SK-N-SH treated with all-trans-retinoic acid at 6 μM for 48 hours (cell line): ENCODE measurements around the gene VPS33A.
"Not testable (repeated sequence)": the region's sequence is repeated elsewhere in the genome, so short reads cannot be mapped to it uniquely, and the experiment has no call there.

Experiments
- ATAC-seq: fragments of 200-7000 bp; cut with Tn5 transposase; 3 replicates; pipeline ENCODE4 v1.9.1; 2020; ENCODE audit warnings: mild to moderate bottlenecking, moderate library complexity
- ARNTL ChIP-seq: fragments of 450-650 bp; formaldehyde crosslinking; IDR thresholded peaks from 2 replicates; pipeline ENCODE4 v1.5.0; 2020; ENCODE audit warnings: low read depth, mild to moderate bottlenecking, moderate library complexity, borderline replicate concordance
- BACH2 ChIP-seq: fragments of 250-450 bp; sonication (Bioruptor Pico); IDR thresholded peaks from 2 replicates; pipeline ENCODE4 v1.9.0; 2021; ENCODE audit warnings: mild to moderate bottlenecking, borderline replicate concordance
- GLIS3 ChIP-seq: fragments of 250-450 bp; sonication (Bioruptor Pico); IDR thresholded peaks from 2 replicates; pipeline ENCODE4 v1.5.0; 2020; ENCODE audit warnings: mild to moderate bottlenecking, moderate library complexity
- ISL1 ChIP-seq: fragments of 250-450 bp; sonication (Bioruptor Pico); IDR thresholded peaks from 2 replicates; pipeline ENCODE4 v2.1.2; 2022; ENCODE audit warnings: mild to moderate bottlenecking, moderate library complexity
- OSR1 ChIP-seq: fragments of 250-450 bp; sonication (Bioruptor Pico); IDR thresholded peaks from 2 replicates; pipeline ENCODE4 v1.8.0; 2022; ENCODE audit warnings: moderate library complexity, mild to moderate bottlenecking, inconsistent platforms
- PPARA ChIP-seq: fragments of 250-450 bp; sonication (Bioruptor Pico); IDR thresholded peaks from 2 replicates; pipeline ENCODE4 v1.5.0; 2020; ENCODE audit warnings: mild to moderate bottlenecking, borderline replicate concordance
- RARB ChIP-seq: fragments of 250-450 bp; sonication (Bioruptor Pico); IDR thresholded peaks from 2 replicates; pipeline ENCODE4 v1.8.0; 2021; ENCODE audit warnings: mild to moderate bottlenecking, moderate library complexity
- TCF4 ChIP-seq: fragments of 250-450 bp; sonication (Bioruptor Pico); IDR thresholded peaks from 2 replicates; pipeline ENCODE4 v1.8.0; 2021; ENCODE audit warnings: mild to moderate bottlenecking, moderate library complexity, borderline replicate concordance
- TOX ChIP-seq: fragments of 250-450 bp; sonication (Bioruptor Pico); IDR thresholded peaks from 2 replicates; pipeline ENCODE4 v1.8.0; 2021; ENCODE audit warnings: mild to moderate bottlenecking, moderate library complexity, borderline replicate concordance
- ZC3H10 ChIP-seq: fragments of 250-450 bp; sonication (Bioruptor Pico); IDR thresholded peaks from 2 replicates; pipeline ENCODE4 v1.5.1; 2021; ENCODE audit warnings: mild to moderate bottlenecking, moderate library complexity
- ZFP3 ChIP-seq: fragments of 250-450 bp; sonication (Bioruptor Pico); IDR thresholded peaks from 2 replicates; pipeline ENCODE4 v1.5.0; 2020; ENCODE audit warnings: mild to moderate bottlenecking, moderate library complexity
- ZFP30 ChIP-seq: fragments of 450-650 bp; formaldehyde crosslinking; IDR thresholded peaks from 2 replicates; pipeline ENCODE4 v1.5.0; 2022; ENCODE audit warnings: mild to moderate bottlenecking, moderate library complexity
- ZNF565 ChIP-seq: fragments of 450-650 bp; formaldehyde crosslinking; conservative IDR thresholded peaks from 2 replicates; pipeline ENCODE4 v1.5.0; 2020; ENCODE audit warnings: low read depth, mild to moderate bottlenecking, moderate library complexity
- TF ChIP-seq, protein P1 (sequence below): fragments of 250-450 bp; sonication (Bioruptor Pico); IDR thresholded peaks from 2 replicates; pipeline ENCODE4 v1.8.0; 2020; ENCODE audit warnings: mild to moderate bottlenecking, moderate library complexity, borderline replicate concordance
- TF ChIP-seq, protein P2 (sequence below): fragments of 250-450 bp; sonication (Bioruptor Pico); IDR thresholded peaks from 2 replicates; pipeline ENCODE4 v1.8.0; 2021; ENCODE audit warnings: low read depth, mild to moderate bottlenecking, moderate library complexity, borderline replicate concordance
- TF ChIP-seq, protein P3 (sequence below): fragments of 250-450 bp; sonication (Bioruptor Pico); IDR thresholded peaks from 2 replicates; pipeline ENCODE4 v1.5.0; 2020; ENCODE audit warnings: mild to moderate bottlenecking, moderate library complexity

VPS33A gene

DNA sequence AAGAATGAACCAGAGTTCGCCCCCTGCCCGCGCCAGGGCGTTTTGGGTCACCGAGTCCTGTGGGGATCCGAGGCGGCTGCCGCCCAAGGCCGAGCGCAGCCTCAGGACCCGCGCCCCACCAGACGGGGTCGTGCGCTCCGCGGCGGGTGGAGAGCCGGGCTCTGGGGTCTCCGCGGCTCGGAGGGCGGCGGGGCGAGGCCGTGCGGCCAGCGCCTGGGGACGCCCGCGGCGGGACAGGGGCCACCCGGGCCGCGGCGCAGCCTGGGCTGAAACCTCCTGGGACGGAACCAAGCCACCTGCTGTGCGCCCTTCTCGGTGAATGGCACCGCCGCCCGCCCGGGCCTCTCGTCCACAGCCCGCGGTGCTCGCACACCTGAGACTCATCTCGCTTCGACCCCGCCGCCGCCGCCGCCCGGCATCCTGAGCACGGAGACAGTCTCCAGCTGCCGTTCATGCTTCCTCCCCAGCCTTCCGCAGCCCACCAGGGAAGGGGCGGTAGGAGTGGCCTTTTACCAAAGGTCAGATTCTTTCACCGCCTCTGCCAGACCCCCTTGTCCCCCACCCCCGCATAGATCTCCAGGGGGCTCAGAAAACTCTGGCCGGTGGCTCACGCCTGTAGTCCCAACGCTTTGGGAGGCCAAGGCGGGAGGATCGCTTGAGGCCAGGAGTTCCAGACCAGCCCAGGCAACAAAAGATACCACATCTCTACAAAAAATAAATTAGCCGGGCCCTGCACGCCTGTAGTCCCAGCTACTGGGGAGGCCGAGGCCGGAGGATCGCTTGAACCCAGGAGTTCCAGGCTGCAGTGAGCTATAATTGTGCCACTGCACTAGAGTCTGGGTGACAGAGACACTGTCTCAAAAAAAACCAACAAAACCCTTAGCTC lies 61.9 kb downstream of the VPS33A start:
- no peak for ATAC-seq
- no peak for TF ChIP-seq OSR1
- TF ChIP-seq PPARA (CRISPR knock-in tag) = no peak
- TF ChIP-seq TOX = no peak
- TF ChIP-seq GLIS3 = no peak
- no peak for TF ChIP-seq ZC3H10 (CRISPR knock-in tag)

DNA sequence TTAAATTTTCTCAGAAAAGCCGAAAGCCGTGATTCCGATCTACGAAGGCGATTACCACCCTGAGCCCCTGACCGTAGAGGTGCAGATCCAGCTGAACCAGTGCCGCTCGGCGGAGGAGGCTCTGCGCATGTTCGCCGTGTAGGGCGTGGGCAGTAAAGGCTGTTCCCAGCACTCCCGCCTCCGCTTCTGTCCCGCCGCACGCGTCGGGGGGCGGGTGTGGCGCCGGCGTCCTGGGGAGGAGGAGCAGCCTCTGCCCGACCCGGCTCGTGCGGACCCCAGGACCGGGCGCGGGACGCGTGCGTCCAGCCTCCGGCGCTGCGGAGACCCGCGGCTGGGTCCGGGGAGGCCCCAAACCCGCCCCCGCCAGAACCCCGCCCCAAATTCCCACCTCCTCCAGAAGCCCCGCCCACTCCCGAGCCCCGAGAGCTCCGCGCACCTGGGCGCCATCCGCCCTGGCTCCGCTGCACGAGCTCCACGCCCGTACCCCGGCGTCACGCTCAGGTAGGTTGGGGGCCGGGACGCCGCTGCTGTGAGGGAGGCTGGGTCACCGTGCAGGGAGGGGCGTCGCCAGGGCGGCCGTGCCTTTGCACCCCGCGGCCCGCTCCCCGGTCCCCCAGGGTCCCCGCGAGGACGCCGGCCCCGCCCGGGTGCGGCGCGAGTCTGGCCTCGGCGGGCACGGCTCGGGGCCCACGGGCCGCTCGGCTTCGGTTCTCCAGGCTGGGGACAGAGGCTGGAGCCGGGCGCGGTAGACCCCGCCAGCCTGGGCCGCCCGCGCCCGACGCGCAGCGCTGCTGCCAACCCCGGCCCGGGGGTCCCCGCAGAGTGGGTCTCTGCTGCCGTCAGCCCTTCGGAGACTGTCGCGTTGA lies 62.8 kb downstream of the VPS33A start, which contains the start of gene B3GNT4:
Gene B3GNT4, plus strand, starts transcription at position 409 of the 866 bp plus-strand sequence. CDS start 910 bp downstream, outside the sequence.
- peak; percentile 82 for ATAC-seq
- no peak for TF ChIP-seq ZFP30 (CRISPR knock-in tag)
- no peak for TF ChIP-seq PPARA (CRISPR knock-in tag)
- no peak for TF ChIP-seq RARB (CRISPR knock-in tag)
- no peak for TF ChIP-seq OSR1
- TF ChIP-seq TCF4 (CRISPR knock-in tag) = no peak
- TF ChIP-seq, protein P1, sequence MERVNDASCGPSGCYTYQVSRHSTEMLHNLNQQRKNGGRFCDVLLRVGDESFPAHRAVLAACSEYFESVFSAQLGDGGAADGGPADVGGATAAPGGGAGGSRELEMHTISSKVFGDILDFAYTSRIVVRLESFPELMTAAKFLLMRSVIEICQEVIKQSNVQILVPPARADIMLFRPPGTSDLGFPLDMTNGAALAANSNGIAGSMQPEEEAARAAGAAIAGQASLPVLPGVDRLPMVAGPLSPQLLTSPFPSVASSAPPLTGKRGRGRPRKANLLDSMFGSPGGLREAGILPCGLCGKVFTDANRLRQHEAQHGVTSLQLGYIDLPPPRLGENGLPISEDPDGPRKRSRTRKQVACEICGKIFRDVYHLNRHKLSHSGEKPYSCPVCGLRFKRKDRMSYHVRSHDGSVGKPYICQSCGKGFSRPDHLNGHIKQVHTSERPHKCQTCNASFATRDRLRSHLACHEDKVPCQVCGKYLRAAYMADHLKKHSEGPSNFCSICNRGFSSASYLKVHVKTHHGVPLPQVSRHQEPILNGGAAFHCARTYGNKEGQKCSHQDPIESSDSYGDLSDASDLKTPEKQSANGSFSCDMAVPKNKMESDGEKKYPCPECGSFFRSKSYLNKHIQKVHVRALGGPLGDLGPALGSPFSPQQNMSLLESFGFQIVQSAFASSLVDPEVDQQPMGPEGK = no peak

DNA sequence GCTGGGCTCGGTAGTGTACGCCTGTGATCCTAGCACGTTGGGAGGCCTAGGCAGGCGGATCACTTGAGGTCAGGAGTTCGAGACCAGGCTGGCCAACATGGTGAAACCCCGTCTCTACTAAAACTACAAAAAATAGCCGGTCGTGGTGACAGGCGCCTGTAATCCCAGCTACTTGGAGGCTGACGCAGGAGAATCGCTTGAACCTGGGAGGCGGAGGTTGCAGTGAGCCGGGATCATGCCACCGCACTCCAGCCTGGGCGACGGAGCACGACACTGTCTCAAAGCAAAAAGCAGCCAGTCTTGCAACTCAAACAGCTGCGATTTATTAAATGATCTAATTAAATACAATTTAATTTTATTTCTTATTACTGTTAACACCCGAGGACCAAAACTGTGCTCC lies 63.5 kb downstream of the VPS33A start:
- not testable (repeated sequence) for ATAC-seq

DNA sequence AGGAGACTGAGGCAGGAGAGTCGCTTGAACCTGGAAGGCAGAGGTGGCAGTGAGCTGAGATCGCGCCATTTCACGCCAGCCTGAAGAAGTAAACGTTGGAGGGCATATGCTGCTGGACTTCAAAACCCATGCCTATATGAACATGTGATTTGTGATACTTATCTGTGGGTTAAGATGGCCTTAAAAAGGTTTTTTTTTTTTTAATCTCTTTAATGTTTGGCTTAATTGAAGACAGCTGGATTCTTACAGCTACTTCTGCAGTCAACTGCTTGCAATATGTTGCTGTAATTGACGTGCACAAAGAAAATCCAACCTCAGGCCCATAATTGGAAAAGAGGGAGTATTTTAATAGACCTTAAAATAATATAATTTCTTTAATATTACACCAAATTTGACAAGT lies 64.3 kb downstream of the VPS33A start:
- ATAC-seq = no peak
- TF ChIP-seq, protein P2, sequence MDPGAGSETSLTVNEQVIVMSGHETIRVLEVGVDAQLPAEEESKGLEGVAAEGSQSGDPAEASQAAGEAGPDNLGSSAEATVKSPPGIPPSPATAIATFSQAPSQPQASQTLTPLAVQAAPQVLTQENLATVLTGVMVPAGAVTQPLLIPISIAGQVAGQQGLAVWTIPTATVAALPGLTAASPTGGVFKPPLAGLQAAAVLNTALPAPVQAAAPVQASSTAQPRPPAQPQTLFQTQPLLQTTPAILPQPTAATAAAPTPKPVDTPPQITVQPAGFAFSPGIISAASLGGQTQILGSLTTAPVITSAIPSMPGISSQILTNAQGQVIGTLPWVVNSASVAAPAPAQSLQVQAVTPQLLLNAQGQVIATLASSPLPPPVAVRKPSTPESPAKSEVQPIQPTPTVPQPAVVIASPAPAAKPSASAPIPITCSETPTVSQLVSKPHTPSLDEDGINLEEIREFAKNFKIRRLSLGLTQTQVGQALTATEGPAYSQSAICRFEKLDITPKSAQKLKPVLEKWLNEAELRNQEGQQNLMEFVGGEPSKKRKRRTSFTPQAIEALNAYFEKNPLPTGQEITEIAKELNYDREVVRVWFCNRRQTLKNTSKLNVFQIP (CRISPR knock-in tag) = no peak
- TF ChIP-seq, protein P3, sequence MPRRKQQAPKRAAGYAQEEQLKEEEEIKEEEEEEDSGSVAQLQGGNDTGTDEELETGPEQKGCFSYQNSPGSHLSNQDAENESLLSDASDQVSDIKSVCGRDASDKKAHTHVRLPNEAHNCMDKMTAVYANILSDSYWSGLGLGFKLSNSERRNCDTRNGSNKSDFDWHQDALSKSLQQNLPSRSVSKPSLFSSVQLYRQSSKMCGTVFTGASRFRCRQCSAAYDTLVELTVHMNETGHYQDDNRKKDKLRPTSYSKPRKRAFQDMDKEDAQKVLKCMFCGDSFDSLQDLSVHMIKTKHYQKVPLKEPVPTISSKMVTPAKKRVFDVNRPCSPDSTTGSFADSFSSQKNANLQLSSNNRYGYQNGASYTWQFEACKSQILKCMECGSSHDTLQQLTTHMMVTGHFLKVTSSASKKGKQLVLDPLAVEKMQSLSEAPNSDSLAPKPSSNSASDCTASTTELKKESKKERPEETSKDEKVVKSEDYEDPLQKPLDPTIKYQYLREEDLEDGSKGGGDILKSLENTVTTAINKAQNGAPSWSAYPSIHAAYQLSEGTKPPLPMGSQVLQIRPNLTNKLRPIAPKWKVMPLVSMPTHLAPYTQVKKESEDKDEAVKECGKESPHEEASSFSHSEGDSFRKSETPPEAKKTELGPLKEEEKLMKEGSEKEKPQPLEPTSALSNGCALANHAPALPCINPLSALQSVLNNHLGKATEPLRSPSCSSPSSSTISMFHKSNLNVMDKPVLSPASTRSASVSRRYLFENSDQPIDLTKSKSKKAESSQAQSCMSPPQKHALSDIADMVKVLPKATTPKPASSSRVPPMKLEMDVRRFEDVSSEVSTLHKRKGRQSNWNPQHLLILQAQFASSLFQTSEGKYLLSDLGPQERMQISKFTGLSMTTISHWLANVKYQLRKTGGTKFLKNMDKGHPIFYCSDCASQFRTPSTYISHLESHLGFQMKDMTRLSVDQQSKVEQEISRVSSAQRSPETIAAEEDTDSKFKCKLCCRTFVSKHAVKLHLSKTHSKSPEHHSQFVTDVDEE (CRISPR knock-in tag) = peak; percentile 61
- TF ChIP-seq TCF4 (CRISPR knock-in tag) (peak; percentile 97), ZNF565 (no peak), ZFP30 (CRISPR knock-in tag) (no peak), ZFP3 (CRISPR knock-in tag) (no peak), ISL1 (CRISPR knock-in tag) (no peak), TOX (no peak), ZC3H10 (CRISPR knock-in tag) (no peak), ARNTL (no peak)

DNA sequence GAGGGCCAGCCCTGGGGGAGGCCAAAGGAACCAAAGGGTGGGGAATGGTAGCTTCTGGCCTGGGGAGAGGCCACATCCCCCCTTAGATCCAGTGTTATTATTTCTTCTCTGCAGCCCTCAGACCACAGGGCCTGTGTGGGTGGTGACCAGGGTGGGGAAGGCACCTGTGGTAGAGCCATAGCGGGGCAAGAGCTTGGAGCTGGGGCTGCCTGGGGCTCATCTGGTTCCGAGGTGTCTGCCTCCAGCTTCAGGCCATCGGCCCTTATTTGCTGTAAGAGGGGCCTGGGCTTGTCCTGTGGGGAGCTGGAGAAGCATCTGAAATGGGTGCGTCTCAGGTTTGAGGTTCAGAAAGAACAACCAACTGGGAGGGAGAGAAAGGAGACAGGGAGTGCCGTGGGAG lies 64.9 kb downstream of the VPS33A start:
- TF ChIP-seq PPARA (CRISPR knock-in tag) (no peak), RARB (CRISPR knock-in tag) (no peak), BACH2 (CRISPR knock-in tag) (no peak)
- ATAC-seq = no peak
